ENCODE results near the gene CD209.
"Not testable (repeated sequence)": the region's sequence is repeated elsewhere in the genome, so short reads cannot be mapped to it uniquely, and the experiment has no call there.

CD209 gene

DNA sequence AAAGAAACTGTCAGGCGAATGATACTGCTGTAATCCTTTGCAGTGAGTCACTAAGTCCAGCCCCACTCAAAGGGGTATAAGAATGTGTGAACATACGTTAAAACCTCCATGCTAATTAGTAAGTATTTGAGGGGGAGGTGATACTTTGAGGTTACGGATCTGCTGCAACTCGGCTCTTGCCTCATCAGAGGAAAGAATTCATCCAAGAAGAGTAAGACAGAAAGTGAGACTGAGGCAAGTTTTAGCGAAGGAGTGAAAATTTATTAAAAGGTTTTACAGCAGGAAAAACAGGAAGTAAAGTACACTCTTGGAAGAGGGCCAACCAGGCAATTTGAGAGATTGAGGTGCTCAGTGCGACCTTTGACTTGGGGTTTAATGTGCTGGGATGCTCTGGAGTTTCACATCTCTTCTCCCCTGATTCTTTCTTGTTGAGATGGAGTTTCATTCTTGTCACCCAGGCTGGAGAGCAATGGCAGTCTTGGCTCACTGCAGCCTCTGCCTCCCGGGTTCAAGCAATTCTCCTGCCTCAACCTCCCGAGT lies 25.5 kb upstream of the CD209 start:
- TF ChIP-seq CTCF (IDR thresholded peaks at IDR 0.05; ENCODE audit: low read depth, low read length, missing control alignments), result no peak
- DNase-seq (ENCODE audit: low read depth), result no peak
- in situ Hi-C loops (cut with HindIII; ENCODE audit: low sequenced_read_pairs), result no loop called here
- no peak overlapping the region for H3K4me3 ChIP-seq (ENCODE audit: low read depth, low read length)

GRCh38 chr19:7771072-7771471 lies 23.7 kb upstream of the CD209 start:
- no peak for TF ChIP-seq CTCF (IDR thresholded peaks at IDR 0.05; ENCODE audit: low read depth, low read length, missing control alignments)
- no peak for DNase-seq (ENCODE audit: low read depth)

GRCh38 chr19:7769171-7769570 lies 21.8 kb upstream of the CD209 start:
- H3K4me3 ChIP-seq (ENCODE audit: low read depth, low read length), result no peak overlapping the region
- TF ChIP-seq CTCF (IDR thresholded peaks at IDR 0.05; ENCODE audit: low read depth, low read length, missing control alignments), result no peak
- in situ Hi-C loops (cut with HindIII; ENCODE audit: low sequenced_read_pairs), result no loop called here
- no peak for DNase-seq (ENCODE audit: low read depth)

More at GRCh38 chr19:7771072-7771471, 23.7 kb upstream of the CD209 start:
- in situ Hi-C loops (cut with HindIII; ENCODE audit: low sequenced_read_pairs), result no loop called here
- H3K4me3 ChIP-seq (ENCODE audit: low read depth, low read length), result no peak overlapping the region

DNA sequence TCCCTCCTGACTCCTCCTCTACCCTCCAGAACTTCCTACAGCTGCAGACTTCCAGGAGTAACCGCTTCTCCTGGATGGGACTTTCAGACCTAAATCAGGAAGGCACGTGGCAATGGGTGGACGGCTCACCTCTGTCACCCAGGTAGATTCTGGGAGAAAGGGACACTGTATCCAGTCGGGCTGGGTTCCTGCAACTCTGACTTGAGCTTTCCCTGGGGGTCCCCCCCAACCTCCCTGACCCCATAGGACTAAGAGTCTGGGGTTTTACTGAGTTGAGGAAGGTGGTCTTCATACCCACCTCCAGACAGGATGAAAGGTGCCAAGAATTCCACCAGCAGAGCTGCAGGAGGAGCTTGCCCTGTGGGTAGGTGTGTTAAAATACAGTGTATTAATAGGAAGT lies 20.2 kb upstream of the CD209 start:
- no peak overlapping the region for H3K4me3 ChIP-seq (ENCODE audit: low read depth, low read length)
- TF ChIP-seq CTCF (IDR thresholded peaks at IDR 0.05; ENCODE audit: low read depth, low read length, missing control alignments), result no peak
- in situ Hi-C loops (cut with HindIII; ENCODE audit: low sequenced_read_pairs), result no loop called here
- no peak for DNase-seq (ENCODE audit: low read depth)

- no peak for TF ChIP-seq CTCF (IDR thresholded peaks at IDR 0.05; ENCODE audit: low read depth, low read length, missing control alignments)
- DNase-seq (ENCODE audit: low read depth), result no peak
- no peak overlapping the region for H3K4me3 ChIP-seq (ENCODE audit: low read depth, low read length)
- in situ Hi-C loops (cut with HindIII; ENCODE audit: low sequenced_read_pairs), result no loop called here
These were observed 19.2 kb upstream of the CD209 start for GRCh38 chr19:7766535-7766934.

GRCh38 chr19:7765043-7765442 lies 17.7 kb upstream of the CD209 start:
- in situ Hi-C loops (cut with HindIII; ENCODE audit: low sequenced_read_pairs); DNase-seq (ENCODE audit: low read depth); H3K4me3 ChIP-seq (ENCODE audit: low read depth, low read length): not testable (repeated sequence)

DNA sequence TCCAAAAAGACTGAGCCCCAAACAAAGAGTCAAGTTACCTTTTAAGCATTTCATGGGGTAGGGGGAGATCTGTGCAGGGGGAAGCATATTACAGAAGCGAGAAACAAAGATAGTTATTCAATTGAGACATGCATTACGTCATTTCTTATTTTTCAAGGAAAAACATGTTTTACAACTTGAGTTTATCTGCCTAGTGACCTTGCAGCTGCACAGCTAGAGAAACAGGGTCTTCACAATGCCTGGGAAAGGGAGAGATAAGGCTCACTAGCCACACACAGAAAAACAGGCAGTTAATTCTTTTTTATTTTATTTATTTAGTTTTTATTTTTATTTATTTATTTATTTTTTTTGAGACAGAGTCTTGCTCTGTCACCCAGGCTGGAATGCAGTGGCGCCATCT lies 16.8 kb upstream of the CD209 start:
- in situ Hi-C loops (cut with HindIII; ENCODE audit: low sequenced_read_pairs); DNase-seq (ENCODE audit: low read depth); H3K4me3 ChIP-seq (ENCODE audit: low read depth, low read length): not testable (repeated sequence)

GRCh38 chr19:7763696-7764095 lies 16.4 kb upstream of the CD209 start:
- TF ChIP-seq CTCF (IDR thresholded peaks at IDR 0.05; ENCODE audit: low read depth, low read length, missing control alignments), result no peak
- in situ Hi-C loops (cut with HindIII; ENCODE audit: low sequenced_read_pairs), result no loop called here

More at GRCh38 chr19:7763696-7764095, 16.4 kb upstream of the CD209 start:
- no peak overlapping the region for H3K4me3 ChIP-seq (ENCODE audit: low read depth, low read length)
- no peak for DNase-seq (ENCODE audit: low read depth)

All from astrocyte of the cerebellum (primary cell).